ENCODE data around the gene ZBTB3.
"Not testable (repeated sequence)": the region's sequence is repeated elsewhere in the genome, so short reads cannot be mapped to it uniquely, and the experiment has no call there.

Gene ZBTB3

DNA sequence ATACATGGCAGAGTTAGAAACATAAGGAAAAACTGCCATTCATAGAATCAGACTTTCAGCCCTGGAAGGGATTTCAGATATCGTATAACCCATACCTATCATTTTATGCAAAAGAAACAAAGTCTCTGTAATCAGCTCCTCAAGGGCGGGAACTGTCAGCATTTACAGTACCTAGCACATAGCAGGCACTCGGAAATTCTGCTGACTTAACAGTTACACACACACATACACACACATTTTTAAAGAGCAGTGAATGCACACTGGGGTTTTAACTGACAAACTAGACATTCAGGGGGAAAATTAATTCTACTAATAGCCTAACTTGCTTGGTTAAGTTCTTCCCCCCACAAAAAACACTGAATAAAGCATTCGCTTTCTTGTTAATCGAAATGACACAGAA is 37.8 kb downstream of the ZBTB3 start:
- no peak for DNase-seq (ENCODE audit: low spot score)

- no peak for DNase-seq (ENCODE audit: low spot score)
These were observed 38.5 kb downstream of the ZBTB3 start for GRCh38 chr11:62715150-62716130.

DNA sequence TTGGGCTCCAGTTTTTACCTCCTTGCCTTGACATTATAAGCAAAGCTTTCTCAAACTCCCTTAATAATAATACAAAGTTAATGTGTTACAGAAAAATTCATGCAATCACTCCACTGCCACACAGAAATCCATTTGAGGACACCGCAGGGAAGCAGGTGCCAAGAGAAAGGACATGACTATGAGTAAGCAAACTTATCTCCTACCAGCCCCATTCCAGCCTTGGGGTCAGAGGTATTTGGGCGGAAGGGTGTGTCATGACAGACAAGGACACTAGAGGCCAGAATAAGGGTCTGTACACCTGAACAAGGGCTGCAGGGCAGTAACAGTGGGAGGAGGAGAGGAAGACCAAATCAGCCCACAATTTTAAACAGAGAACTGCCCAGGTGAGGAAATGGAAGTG is 40.6 kb downstream of the ZBTB3 start:
- no peak for DNase-seq (ENCODE audit: low spot score)

DNA sequence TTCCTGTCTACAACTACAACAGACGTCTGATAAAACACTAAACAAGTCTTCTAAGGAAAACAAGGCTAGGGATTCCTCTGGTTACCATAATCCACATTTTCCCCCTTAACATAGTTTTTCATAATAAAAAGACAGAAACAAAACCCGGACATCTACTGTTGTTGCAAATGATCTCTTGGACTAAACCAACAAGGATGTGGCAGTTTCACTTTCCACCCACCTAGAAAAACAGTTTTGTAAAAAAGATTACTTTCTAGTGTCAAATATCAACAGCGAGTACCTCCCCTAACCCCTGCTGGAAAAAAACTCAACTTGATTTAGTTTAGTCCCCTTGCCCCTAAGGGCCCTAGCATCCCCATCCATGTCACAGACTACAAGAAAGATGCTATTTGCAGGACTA is 41.1 kb downstream of the ZBTB3 start:
- DNase-seq (ENCODE audit: low spot score), result no peak

DNA sequence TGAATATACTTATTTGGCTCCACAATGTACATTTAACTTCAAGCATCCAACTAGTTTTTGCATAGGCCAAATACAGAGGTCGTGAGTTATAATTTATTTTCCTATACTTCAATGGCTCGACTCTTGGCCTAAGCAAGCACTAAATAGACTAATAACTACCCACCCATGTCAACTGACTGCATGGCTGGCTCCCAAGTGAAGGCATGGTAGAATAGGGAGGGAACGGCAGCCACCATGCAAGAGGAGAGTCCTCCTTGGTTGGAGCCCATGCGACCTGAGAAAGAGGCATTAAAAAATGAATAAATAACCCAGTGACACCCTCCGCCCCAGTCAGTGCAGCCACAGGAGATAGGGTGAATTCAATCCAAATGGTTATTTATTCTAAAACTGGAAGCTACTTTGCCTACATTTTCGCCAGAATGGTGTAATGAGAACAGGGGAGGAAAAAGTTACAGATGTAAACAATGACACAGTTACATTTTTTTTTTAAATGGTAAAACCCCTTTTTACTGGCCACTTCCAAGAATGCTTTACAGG is 41.6 kb downstream of the ZBTB3 start:
- DNase-seq (ENCODE audit: low spot score), result no peak

DNA sequence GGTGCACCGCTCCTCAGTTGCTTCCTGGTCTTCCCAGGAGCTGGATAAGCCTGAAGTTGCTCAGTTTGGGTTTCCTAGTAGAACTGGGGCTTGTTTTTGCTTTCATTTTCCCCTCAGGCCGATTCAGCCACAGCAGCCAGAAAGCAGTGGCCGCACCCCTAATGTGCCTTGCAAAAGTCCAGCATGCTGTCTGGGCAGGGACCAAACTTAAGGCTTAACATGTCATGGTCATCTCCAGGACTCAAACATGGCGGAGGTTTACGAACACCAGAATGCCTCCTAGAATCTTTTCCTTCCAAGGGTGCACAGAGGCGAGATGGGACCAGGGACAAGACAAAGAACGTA is 44.0 kb downstream of the ZBTB3 start:
- DNase-seq (ENCODE audit: low spot score), result no peak

- DNase-seq (ENCODE audit: low spot score), result peak; percentile 92
These were observed 44.5 kb downstream of the ZBTB3 start for GRCh38 chr11:62709247-62710000.

DNA sequence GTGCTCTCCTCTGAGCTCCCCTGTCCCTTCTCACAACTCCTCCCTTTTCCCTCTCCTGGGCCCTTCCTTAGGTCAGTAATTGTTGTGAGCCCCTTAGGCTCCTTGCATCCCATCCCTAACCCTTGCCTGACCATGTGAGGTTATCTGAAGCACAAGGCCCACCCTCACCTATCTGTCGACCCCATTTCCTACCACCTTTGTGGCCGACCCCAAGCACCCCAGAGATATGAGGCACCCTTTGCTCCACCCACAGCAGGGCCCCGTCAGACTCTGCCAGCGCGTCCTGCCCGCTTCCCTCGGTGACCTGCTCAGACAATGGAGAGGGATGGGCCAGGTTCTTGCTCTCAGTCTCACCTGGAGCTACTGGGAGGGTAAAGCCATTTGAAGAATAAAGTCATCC is 45.2 kb downstream of the ZBTB3 start:
- no peak for DNase-seq (ENCODE audit: low spot score)

DNA sequence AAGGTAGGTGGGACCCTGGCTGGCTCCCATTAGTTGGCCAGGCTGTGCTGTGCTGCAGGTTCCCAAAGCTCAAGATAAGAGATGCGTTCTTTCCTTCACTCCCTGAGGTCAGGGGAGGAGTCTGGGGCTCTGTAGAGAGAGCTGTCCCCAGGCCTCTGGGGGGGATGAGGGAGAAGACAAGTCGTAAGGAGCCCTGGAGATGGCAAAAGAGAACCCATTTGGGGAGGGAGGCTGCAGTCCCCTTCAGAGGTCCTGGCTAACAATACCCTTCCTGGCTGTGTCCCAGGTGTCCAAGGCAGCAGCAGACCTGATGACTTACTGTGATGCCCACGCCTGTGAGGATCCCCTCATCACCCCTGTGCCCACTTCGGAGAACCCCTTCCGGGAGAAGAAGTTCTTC is 45.6 kb downstream of the ZBTB3 start:
- no peak for DNase-seq (ENCODE audit: low spot score)

DNA sequence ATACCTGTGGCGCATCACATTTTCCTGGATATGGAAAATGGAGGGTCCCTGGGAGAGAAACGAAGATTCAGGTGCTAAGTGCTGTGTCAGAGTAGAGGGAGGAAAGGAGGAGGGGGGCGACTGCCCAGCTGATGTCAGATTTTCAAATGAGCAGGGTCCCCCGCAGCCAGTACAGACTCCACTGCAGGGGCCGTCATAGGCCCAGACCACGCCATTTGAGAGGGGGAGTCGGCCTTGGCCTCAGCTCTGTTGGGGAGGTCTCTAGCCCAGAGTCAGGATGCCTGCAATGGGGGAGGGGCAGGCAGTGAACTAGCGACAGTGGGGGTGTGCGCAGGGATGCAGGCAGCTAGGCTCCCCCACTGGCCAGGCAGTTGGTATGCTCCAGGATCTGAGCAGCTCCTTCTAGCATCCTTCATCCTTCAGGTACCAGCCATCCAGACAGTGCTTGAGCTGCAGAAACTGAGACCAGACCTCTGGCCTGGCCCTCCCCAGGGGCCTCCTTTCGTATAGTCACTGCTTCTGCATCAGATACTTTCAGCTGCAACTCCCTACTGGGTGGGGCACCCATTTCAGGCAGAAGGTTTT is 46.6 kb downstream of the ZBTB3 start, which contains the start of the genes BSCL2 and GNG3:
TSS of gene BSCL2 (minus strand) at position 148 of the 585 bp plus-strand sequence. CDS start 229 bp downstream, outside the sequence.
TSS of gene GNG3 (plus strand) at position 400 of the 585 bp plus-strand sequence. CDS start 620 bp downstream, outside the sequence.
- DNase-seq (ENCODE audit: low spot score), result no peak

DNA sequence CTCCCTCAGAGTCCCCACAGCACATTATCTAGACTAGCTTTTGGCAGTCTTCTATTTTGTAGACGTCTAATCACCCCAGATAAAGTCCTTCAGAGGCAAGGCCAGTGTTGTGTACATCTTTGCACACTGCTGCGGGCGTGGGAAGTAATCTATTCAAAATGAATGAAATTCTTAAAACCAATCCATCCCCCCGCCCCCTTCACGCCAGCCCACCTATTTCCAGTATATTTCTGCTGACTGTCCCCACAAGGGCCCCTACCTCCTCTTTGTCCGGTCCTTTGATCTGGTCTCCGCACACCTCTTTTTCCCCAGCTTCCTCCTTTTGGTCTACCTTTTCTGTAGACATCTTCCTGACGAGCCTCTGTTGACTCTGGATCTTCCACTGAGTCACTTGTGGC is 47.1 kb downstream of the ZBTB3 start:
- no peak for DNase-seq (ENCODE audit: low spot score)

- peak; percentile 97 for DNase-seq (ENCODE audit: low spot score)
These were observed 47.8 kb downstream of the ZBTB3 start for GRCh38 chr11:62705880-62706849.

DNA sequence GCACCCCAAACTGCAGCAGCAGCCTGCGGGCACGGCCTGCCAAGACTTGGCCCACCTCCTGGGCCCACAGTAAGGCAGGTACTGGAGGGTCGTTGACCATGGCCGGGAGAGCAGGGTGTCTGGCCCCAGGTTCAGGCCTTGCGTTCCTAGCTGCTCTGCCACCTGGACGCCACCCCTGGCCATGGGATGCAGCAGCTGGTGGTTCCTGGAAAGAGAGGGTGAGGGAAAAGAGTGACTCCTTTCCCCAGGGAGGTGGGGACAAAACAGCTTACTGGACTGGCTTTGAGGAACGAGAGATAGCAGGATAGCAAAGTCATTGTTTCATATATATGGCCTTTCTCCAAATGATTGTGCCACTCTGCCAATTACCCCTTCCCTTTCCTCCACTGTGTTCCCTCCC is 48.5 kb downstream of the ZBTB3 start:
- DNase-seq (ENCODE audit: low spot score), result no peak

DNA sequence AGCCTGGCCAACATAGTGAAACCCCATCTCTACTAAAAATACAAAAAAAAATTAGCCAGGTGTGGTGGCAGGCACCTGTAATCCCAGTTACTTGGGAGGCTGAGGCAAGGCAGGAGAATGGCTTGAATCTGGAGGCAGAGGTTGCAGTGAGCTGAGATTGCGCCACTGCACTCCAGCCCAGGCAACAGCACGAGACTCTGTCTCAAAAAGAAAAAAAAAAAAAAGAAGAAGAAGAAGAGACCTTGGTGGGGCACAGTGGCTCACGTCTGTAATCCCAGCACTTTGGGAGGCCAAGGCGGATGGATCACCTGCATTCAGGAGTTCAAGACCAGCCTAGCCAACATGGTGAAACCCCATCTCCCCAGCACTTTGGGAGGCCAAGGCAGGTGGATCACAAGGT is 50.0 kb downstream of the ZBTB3 start:
- DNase-seq (ENCODE audit: low spot score), result not testable (repeated sequence)

DNA sequence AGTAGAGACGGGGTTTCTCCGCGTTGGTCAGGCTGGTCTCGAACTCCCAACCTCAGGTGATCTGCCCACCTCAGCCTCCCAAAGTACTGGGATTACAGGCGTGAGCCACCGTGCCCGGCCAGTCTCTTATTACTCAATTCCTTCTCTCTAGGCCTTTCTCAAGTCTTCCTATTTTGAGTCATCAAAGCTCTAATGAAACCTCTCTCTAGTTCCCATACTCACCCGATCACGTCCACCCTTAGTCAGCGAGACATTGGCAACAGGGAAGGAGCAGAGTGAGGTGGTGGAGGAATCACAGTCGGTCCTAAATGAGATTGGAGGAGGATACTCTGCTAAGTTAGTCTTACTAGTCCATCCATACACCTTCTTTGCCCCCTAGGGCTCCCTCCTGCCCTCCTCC is 51.7 kb downstream of the ZBTB3 start:
- DNase-seq (ENCODE audit: low spot score), result no peak
